GM18858 (cell line): ENCODE results near the gene PRR30.
"Not testable (repeated sequence)": the region's sequence is repeated elsewhere in the genome, so short reads cannot be mapped to it uniquely, and the experiment has no call there.

Source experiments
- ATAC-seq: cut with Tn5 transposase; IDR thresholded peaks from one replicate; pipeline ENCODE4 v1.9.1; 2021; ENCODE audit not compliant: unreplicated experiment

Gene PRR30

GRCh38 chr2:27130396-27130795 lies 8.8 kb downstream of the PRR30 start:
- ATAC-seq = no peak

GRCh38 chr2:27128668-27129571 lies 10.3 kb downstream of the PRR30 start:
- no peak for ATAC-seq

GRCh38 chr2:27127883-27128667 lies 11.1 kb downstream of the PRR30 start:
- no peak for ATAC-seq

- no peak for ATAC-seq
Observed at GRCh38 chr2:27126252-27126710, 12.9 kb downstream of the PRR30 start.

DNA sequence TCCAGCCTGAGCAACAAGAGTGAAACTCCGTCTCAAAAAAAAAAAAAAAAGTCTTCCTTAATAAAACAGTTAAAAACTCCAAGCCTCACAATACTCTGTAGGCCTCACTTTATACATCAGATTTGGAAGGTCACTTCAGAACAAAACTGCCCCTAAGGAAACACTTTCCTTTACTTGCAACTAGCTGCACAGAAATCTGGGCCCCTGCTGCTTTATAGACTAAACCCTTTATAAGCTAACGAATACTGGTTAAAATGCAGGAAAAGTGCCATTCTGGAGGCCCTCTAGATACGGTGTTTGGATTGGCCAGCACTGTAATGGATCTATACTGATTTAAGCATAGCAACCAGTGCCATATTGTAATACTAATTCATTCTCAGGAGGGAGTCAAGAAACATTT lies 14.1 kb downstream of the PRR30 start:
- ATAC-seq = no peak

DNA sequence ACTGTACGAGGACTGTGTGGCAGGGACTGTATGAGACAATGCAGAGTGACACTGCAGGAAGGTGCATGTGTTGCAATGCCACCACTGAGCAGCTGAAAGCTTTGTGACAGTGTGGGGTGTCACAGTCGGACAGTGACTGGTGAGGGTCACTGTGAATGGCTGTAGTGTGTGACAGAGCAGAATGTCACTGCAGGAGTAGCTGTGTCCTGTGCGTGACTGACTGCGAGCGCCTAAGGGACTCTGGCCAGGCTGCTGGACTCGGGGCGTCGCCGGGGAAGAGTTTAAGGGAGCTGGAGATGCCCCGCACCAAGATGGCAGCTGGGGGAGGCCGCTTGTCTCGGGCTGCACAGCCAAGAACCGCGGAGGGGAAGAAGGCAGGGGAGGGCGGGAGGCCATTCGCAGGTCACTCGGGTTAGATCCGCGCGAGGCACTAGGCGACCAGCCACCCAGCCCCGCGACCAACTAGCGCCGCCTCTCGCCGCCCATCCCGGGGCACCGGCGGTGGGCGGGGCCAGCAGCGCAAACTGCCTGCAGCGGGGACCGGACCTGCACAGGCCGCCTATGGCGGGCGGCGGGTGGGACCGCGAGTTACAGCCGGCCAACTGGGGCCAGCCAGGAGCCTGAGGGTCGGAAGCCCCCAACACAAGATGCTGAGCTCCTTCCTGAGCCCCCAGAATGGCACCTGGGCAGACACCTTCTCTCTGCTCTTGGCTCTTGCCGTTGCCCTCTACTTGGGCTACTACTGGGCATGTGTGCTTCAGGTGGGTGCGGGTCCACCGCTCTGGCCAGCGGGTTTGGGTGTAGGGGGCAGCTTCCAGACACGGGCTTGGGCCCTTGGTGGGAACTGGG lies 15.7 kb downstream of the PRR30 start, which contains the start of gene ABHD1:
Gene ABHD1, plus strand, starts transcription at position 514 of the 849 bp plus-strand sequence. Its CDS starts 134 bp downstream, at position 648.
- no peak for ATAC-seq

DNA sequence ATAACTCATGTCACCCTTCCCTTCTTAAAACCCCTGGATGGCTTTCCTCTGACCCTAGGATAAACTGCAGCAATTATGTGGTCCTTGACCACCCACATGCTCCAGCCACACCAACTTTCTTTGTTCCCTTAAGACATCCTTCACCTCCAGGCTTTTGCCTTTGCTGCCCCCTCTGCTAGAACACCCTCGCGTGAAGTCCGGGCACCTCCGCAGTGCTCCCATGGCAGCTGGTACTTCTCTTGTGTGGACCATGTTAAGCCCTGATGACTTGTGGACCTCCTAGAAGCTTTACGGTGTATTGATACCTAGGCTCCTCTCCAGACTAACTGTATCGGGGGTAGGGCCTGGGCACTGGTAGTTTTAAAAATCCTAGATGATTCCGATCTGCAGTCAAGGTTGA lies 16.4 kb downstream of the PRR30 start:
- ATAC-seq = no peak

- ATAC-seq = no peak
Observed at GRCh38 chr2:27121906-27122305, 17.3 kb downstream of the PRR30 start.

GRCh38 chr2:27119330-27119670 lies 19.9 kb downstream of the PRR30 start:
- not testable (repeated sequence) for ATAC-seq

DNA sequence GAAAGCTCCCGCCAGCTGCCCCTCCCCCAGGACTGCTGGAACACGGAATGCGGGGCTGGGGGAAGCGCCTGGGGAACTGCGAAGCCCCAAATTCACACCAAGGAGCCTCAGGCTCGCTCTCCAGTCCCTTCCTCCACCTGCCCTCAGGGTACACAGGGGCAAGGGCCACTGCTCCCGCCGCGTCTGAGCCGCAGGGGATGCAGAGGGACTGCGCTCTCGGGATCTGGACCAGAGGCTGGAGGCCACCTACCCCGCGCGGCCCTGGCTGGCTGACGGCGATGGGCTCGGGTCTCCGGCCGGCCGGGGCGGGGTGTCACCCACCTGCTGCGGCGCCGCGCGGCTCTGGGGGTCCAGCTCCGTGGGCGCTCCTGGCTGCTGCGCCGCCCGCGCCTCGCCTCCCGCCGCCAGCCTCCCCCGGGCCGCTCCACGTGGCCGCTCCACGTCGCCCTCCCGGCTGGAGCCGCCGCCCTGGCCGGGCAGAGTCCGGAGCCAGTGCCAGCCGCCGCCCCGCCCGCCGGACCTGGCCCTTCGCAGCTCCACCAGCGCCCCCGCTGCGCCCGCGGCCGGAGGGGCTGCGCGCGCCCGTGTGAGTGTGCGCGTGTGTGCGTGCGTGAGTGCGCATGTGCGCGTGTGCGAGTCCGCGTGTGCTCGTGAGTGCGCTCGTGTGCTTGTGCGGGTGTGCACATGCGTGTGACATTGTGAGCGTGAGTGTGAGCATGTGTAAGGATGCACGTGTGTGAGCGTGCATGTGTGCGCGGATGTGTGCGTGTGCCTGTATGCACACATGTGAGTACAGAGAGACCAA lies 20.5 kb downstream of the PRR30 start, which contains the start of gene CGREF1:
Gene CGREF1, minus strand, starts transcription at position 604 of the 805 bp plus-strand sequence. CDS start 14,762 bp downstream, outside the sequence.
- ATAC-seq = no peak

DNA sequence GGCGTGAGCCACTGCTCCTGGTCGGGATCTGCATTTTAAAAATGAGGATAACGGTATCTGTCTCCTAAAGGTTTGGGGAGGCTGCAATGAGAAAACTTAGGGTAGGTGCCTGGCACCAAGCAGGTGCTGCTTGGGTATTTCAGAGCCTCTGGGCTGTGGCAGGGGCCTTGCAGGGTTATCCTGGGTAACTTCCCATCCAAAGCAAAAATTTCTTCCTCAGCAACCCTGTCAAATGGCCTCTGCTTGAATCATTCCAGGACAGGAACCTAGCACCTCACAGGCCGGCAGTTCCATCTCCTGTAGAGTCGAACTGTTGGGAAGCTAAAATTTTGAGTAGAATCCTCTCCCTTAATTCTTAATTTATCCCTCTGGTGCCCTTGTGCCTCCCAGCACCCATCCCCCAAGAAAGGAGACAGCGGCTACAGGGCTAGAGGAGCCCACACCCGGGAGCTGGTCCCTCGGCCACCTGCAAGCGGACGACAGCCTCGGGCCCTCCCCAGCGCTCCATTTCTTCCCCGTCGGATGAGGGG lies 21.1 kb downstream of the PRR30 start:
- ATAC-seq = no peak

DNA sequence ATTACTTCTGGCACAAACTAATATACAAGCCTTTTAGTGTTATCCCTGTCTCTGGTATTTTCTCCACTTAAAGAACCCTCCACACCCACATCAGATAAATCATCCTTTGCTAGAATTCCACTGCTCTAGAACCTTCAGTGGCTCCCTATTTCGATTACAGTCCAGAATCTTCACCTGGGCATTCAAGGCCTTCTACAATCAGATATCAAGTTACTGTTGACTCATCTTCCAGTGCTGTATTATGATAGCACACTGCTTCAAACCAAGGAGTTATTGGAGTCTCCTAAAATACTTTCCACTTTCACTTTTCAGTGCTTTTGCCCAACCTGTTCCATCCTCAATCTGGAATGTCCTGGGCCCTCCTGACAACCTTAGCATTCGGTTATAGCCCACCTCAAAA lies 23.7 kb downstream of the PRR30 start:
- ATAC-seq = no peak

GRCh38 chr2:27111392-27112078 lies 27.7 kb downstream of the PRR30 start:
- ATAC-seq = not testable (repeated sequence)

- not testable (repeated sequence) for ATAC-seq
Observed at GRCh38 chr2:27110603-27111352, 28.4 kb downstream of the PRR30 start.

DNA sequence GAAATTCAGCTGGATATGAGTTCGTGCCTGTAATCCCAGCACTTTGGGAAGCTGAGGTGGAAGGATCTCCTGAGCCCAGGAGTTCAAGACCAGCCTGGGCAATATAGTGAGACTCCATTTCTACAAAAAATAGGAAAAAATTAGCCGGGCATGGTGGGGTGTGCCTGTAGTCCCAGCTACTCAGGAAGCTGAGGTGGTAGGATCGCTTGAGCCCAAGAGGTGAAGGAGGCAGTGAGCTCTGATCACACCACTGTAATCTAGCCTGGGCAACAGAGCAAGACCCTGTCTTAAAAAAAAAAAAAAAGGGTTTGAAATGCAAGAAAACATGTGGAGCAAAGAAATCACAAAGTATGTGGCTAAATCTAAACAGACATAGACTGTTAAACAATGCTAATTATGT lies 30.1 kb downstream of the PRR30 start:
- no peak for ATAC-seq

- ATAC-seq = no peak
Observed at GRCh38 chr2:27108221-27108620, 31.0 kb downstream of the PRR30 start.

- ATAC-seq = no peak
Observed at GRCh38 chr2:27105981-27106380, 33.2 kb downstream of the PRR30 start.

DNA sequence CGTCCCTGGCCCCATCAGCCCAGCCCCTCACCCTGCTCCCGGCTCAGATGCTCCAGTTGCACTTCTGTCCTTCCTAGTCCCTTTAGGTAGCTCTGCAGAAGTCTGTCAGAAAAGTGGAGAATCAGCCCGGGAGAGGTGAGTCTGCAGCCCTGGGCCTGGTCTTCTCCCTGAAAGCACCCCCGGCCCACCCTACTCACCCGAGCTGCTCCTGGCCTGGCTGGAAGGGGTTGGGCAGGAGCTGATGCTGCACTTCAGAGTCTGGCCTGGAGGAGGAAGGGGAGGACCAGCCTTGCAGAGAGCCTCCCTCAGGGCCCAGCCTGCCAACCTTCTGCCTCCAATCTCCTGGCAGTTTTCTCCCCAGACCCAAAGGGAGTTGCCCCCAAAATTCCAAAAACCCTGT lies 36.9 kb downstream of the PRR30 start:
- no peak for ATAC-seq
